Measurements from ENCODE around the gene NFASC.

GRCh38 chr1:204975568-204976235, 105.0 kb downstream of the NFASC start:
- TF ChIP-seq TAF1 (IDR thresholded peaks at IDR 0.05; ENCODE audit: borderline replicate concordance, insufficient read depth, low read length) (no peak), SIN3A (IDR thresholded peaks at IDR 0.05; ENCODE audit: borderline replicate concordance, insufficient read depth, low read length) (no peak), FOXP2 (optimal IDR thresholded peaks at IDR 0.05; ENCODE audit: borderline replicate concordance, extremely low read depth, extremely low read length, insufficient read depth) (no peak)
